Measurements from ENCODE around the gene TRIM61.
"Not testable (repeated sequence)": the region's sequence is repeated elsewhere in the genome, so short reads cannot be mapped to it uniquely, and the experiment has no call there.

Gene TRIM61

GRCh38 chr4:165010487-165010886, 33.0 kb upstream of the TRIM61 start:
- no peak for TF ChIP-seq CTCF (IDR thresholded peaks at IDR 0.05; ENCODE audit: low read depth, low read length, missing control alignments)
- in situ Hi-C loops (cut with HindIII; ENCODE audit: low pct_ligation_motif_present, low sequenced_read_pairs) = no loop called here
- H3K36me3 ChIP-seq (replicated peaks) = no peaks in the 10 kb centered on the region
- DNase-seq = no peak
- H3K4me3 ChIP-seq (ENCODE audit: low read depth, low read length) = no peak overlapping the region
- no peak overlapping the region for H3K27ac ChIP-seq
- no peaks in the 10 kb centered on the region for H3K27me3 ChIP-seq (replicated peaks)

- DNase-seq = no peak
- in situ Hi-C loops (cut with HindIII; ENCODE audit: low pct_ligation_motif_present, low sequenced_read_pairs) = no loop called here
- no peak for TF ChIP-seq CTCF (IDR thresholded peaks at IDR 0.05; ENCODE audit: low read depth, low read length, missing control alignments)
- Histone ChIP-seq H3K4me3 (ENCODE audit: low read depth, low read length) (no peak overlapping the region), H3K36me3 (replicated peaks) (no peaks in the 10 kb centered on the region), H3K27me3 (replicated peaks) (no peaks in the 10 kb centered on the region), H3K27ac (no peak overlapping the region)
Observed at GRCh38 chr4:165009493-165010227, 32.2 kb upstream of the TRIM61 start.

- no peaks in the 10 kb centered on the region for H3K27me3 ChIP-seq (replicated peaks)
- in situ Hi-C loops (cut with HindIII; ENCODE audit: low pct_ligation_motif_present, low sequenced_read_pairs) = no loop called here
- no peak for TF ChIP-seq CTCF (IDR thresholded peaks at IDR 0.05; ENCODE audit: low read depth, low read length, missing control alignments)
Observed at GRCh38 chr4:165006886-165007285, 29.4 kb upstream of the TRIM61 start.

GRCh38 chr4:165006456-165006855, 29.0 kb upstream of the TRIM61 start:
- Histone ChIP-seq H3K36me3 (replicated peaks) (no peaks in the 10 kb centered on the region), H3K4me3 (ENCODE audit: low read depth, low read length) (no peak overlapping the region), H3K27ac (no peak overlapping the region), H3K27me3 (replicated peaks) (no peaks in the 10 kb centered on the region)
- no peak for TF ChIP-seq CTCF (IDR thresholded peaks at IDR 0.05; ENCODE audit: low read depth, low read length, missing control alignments)
- no peak for DNase-seq
- in situ Hi-C loops (cut with HindIII; ENCODE audit: low pct_ligation_motif_present, low sequenced_read_pairs) = no loop called here

More at GRCh38 chr4:165006886-165007285, 29.4 kb upstream of the TRIM61 start:
- no peaks in the 10 kb centered on the region for H3K36me3 ChIP-seq (replicated peaks)
- DNase-seq = no peak
- H3K27ac ChIP-seq = no peak overlapping the region
- H3K4me3 ChIP-seq (ENCODE audit: low read depth, low read length) = no peak overlapping the region

GRCh38 chr4:165005352-165005925, 28.0 kb upstream of the TRIM61 start:
- H3K36me3 ChIP-seq (replicated peaks) = no peaks in the 10 kb centered on the region
- in situ Hi-C loops (cut with HindIII; ENCODE audit: low pct_ligation_motif_present, low sequenced_read_pairs) = no loop called here
- DNase-seq = no peak
- H3K27me3 ChIP-seq (replicated peaks) = no peaks in the 10 kb centered on the region
- no peak overlapping the region for H3K4me3 ChIP-seq (ENCODE audit: low read depth, low read length)
- no peak for TF ChIP-seq CTCF (IDR thresholded peaks at IDR 0.05; ENCODE audit: low read depth, low read length, missing control alignments)
- H3K27ac ChIP-seq = no peak overlapping the region

GRCh38 chr4:165001957-165002356, 24.5 kb upstream of the TRIM61 start:
- H3K27me3 ChIP-seq (replicated peaks); in situ Hi-C loops (cut with HindIII; ENCODE audit: low pct_ligation_motif_present, low sequenced_read_pairs); H3K27ac ChIP-seq; H3K36me3 ChIP-seq (replicated peaks); DNase-seq; H3K4me3 ChIP-seq (ENCODE audit: low read depth, low read length): not testable (repeated sequence)

- H3K36me3 ChIP-seq (replicated peaks); H3K4me3 ChIP-seq (ENCODE audit: low read depth, low read length); H3K27me3 ChIP-seq (replicated peaks); DNase-seq; in situ Hi-C loops (cut with HindIII; ENCODE audit: low pct_ligation_motif_present, low sequenced_read_pairs); H3K27ac ChIP-seq: not testable (repeated sequence)
Observed at GRCh38 chr4:164998526-164999080, 21.1 kb upstream of the TRIM61 start.

Measured in brain microvascular endothelial cell (primary cell).